ENCODE results near the gene BCAN.
A peak's percentile ranks its signal among the peaks of the same experiment; 100 is the strongest.

Gene BCAN

GRCh38 chr1:156704166-156704711 is 62.3 kb downstream of the BCAN start:
- DNase-seq, result no peak

GRCh38 chr1:156704930-156705320 is 63.0 kb downstream of the BCAN start:
- no peak for DNase-seq

DNA sequence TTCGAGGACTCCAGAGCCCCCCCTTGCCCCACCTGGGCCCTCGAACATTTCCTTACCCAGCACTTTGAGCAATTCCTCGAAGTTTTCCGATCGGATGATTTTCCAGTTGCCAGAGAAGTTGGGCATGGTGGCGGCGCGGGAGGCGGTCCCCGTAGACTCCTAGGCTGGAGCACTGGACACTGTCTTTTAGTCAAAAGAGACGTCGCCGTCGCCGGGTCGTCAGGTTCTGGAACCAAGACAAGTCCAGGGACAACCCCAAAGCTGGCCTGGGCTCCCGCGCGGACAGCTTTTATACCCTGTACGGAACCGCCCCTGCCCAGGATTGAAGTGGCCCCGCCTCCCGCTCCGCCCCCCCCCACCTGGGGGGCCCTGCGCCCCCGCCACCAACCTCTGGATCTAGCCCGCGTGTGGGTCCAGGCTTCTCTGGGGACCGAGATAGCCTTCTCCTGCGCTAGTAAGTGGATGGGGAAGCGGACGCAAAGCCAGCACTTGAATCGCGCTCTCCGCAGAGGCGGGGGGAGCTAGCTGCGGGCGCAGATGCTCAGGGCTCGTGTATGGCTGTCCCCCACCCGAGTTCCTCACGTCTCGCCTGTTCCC is 63.5 kb downstream of the BCAN start, which contains the start of gene CRABP2:
TSS of gene CRABP2 (minus strand) at position 263 of the 597 bp plus-strand sequence. CDS start at position 126, 137 bp downstream.
- DNase-seq, result no peak

- DNase-seq, result peak; percentile 74
These were observed 64.2 kb downstream of the BCAN start for GRCh38 chr1:156705918-156706656.

GRCh38 chr1:156706657-156707416 is 64.9 kb downstream of the BCAN start:
- no peak for DNase-seq

DNA sequence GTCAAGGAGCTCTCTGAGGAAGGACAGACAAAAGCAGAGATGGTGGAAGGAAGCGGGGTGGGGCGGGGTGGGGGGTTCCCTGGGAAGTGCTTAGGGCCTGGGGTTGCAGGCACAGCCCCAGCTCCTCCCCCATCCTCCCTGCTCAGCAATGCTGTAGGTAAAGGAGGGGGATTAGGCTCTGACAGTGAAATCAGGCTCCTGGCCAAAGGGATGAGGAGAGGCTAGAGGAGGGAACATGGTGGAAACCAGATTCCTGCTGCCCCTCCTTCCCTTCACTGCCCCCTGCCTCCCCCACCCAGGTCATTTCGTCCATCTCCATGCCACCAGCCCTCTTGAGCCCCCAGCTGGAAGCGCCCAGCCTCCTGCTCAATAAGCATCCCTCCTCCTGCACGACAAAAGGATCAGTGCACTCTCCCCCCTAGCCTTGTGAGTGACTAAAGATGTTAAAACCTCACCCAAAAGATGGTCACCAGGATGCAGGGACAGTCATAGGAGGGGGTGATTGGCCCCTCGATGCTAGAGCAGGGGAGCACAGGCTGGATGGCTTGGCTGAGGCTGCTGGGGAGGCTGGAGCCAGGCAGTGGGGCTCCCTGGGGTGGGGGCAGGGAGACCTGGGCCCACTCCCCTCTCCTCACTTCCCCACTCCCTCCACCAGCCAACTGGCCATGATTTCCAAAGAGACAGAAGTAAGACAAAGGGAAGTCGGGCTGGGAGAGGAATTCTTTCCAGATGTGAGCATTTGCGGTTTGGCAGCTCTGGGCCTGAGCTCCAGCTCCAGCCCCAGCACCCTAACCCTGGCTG is 65.7 kb downstream of the BCAN start:
- no peak for DNase-seq

DNA sequence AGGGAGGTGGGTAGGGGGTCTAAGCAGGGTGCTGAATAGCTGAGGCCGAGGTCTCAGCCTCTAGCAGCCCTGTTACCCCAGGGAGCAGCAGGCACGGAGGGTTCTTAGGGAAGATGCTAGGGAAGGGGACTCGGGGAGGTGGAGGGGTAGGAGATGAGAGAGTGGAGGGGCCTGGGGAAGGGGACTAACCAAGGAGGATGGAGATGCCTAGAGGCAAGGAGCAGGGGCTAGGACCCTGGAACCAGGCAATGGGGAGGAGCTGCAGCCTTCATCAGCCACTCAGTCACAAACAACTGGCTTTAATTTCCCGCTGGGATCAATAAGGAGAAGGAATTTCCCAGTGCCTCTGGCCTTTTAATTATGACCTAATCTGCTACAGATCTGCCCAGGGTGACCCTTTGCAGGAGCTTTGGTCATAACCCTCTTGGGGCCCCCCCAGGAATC is 66.3 kb downstream of the BCAN start:
- DNase-seq, result no peak

GRCh38 chr1:156709031-156709430 is 67.1 kb downstream of the BCAN start:
- DNase-seq, result no peak
